NT2/D1 (cell line): ENCODE data around the gene IFNGR2.
"Not testable (repeated sequence)": the region's sequence is repeated elsewhere in the genome, so short reads cannot be mapped to it uniquely, and the experiment has no call there.

ENCODE experiments used
- YY1 ChIP-seq: IDR thresholded peaks from 2 replicates; pipeline ENCODE4 v1.6.1; 2011; ENCODE audit not compliant: insufficient read length, insufficient read depth
- ZNF274 ChIP-seq: IDR thresholded peaks from 2 replicates; pipeline ENCODE4 v1.6.1; 2011; ENCODE audit warnings: mild to moderate bottlenecking, low read depth, low read length

DNA sequence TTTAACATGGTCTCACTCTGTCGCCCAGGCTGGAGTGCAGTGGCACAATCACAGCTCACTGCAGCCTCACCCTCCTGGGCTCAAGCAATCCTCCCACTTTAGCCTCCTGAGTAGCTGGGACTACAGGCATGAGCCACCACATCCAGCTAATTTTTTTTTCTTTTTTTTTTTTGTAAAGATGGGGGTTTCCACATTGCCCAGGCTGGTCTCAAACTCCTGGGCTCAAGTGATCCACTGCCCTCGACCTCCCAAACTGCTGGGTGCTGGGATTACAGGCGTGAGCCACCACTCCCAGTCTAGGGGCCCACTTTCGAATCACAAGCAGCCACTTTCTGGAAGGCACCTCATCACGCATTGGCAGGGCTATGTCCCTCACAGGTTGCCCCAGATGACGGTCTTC lies 21.8 kb upstream of the IFNGR2 start:
- TF ChIP-seq ZNF274, YY1: not testable (repeated sequence)
